GM12875 (cell line): ENCODE data around the gene TAF11L2.
"Not testable (repeated sequence)": the region's sequence is repeated elsewhere in the genome, so short reads cannot be mapped to it uniquely, and the experiment has no call there.

ENCODE experiments used
- H3K4me3 ChIP-seq: one replicate; pipeline ENCODE4 v1.5.1; 2011; ENCODE audit warnings: low read depth, low read length, control low read depth
- CTCF ChIP-seq: IDR thresholded peaks from 2 replicates; pipeline ENCODE4 v1.5.1; 2011; ENCODE audit warnings: low read depth, mild to moderate bottlenecking, control low read depth, inconsistent platforms, low read length, moderate library complexity, borderline replicate concordance; ENCODE audit not compliant: insufficient read depth

Gene TAF11L2

DNA sequence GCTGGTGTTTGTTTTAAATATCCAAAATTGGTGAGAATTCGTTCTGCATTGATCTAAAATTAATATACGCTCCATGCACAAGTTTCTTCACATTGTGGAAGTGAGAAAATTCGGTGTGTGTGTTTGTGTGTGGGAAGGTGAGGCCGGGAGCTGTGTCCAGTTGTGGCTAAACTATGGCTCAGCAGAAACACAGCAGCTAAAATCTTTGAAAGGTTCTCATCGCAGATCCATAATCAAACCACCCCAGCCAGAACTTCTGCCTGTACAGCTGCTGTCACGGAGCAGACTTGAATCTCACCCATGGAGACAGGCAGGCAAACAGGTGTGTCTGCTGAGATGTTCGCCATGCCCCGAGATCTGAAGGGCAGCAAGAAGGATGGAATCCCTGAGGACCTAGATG, at the start of gene TAF11L2:
TSS of gene TAF11L2 (plus strand) at position 301 of the 400 bp plus-strand sequence.
- not testable (repeated sequence) for H3K4me3 ChIP-seq

DNA sequence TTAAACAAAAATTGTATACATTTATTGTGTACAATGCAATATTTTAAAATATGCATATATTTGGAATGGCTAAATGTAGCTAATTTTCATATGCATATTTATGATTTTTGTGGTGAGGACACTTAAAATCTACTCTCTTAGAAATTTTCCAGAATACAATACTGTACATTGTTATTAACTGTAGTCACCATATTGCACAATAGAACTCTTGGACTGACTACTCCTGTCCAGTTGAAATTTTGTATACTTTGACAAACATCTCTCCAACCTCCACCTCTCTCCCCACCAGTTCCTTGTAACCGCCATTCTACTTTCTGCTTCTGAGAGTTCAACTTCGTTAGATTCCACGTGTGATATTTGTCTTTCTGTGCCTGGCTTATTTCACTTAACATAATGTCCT, 49.2 kb upstream of the TAF11L2 start:
- H3K4me3 ChIP-seq: no peak overlapping the region
- no peak for TF ChIP-seq CTCF

GRCh38 chr5:17452936-17453335, 45.1 kb upstream of the TAF11L2 start:
- no peak overlapping the region for H3K4me3 ChIP-seq
- no peak for TF ChIP-seq CTCF

GRCh38 chr5:17455942-17456341, 42.1 kb upstream of the TAF11L2 start:
- no peak for TF ChIP-seq CTCF
- no peak overlapping the region for H3K4me3 ChIP-seq

DNA sequence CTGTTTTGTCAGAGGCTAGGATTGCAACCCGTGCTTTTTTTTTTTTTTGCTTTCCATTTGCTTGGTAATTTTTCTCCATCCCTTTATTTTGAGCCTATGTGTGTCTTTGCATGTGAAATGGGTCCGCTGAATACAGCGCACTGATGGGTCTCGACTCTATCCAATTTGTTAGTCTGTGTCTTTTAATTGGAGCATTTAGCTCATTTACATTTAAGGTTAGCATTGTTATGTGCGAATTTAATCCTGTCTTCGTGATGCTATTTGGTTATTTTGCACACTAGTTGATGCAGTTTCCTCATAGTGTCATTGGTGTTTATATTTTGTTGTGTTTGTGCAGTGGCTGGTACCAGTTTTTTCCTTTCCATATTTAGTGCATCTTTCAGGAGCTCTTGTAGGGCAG, 36.2 kb upstream of the TAF11L2 start:
- TF ChIP-seq CTCF: no peak
- H3K4me3 ChIP-seq: no peak overlapping the region

DNA sequence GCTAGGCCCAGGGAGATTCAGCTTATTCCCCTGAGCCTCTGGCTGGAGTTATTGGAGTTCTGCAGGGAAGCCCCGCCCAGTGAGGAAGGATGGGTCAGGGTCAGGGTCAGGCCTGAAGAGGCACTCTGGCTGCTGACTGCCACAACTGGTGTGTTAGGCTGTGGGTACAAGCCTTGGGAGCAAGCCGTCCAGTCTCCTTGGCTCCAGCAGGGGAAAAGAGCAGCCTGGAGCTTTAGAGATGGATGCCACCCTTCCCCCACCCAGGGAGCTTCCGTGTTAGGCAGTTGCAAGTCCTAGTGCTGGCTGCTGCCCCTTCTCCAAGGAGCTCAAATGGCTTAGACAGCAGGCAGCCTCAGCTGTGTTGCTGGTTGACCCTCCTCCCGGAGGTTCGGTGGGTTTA, 34.4 kb upstream of the TAF11L2 start:
- TF ChIP-seq CTCF: no peak
- H3K4me3 ChIP-seq: no peak overlapping the region

DNA sequence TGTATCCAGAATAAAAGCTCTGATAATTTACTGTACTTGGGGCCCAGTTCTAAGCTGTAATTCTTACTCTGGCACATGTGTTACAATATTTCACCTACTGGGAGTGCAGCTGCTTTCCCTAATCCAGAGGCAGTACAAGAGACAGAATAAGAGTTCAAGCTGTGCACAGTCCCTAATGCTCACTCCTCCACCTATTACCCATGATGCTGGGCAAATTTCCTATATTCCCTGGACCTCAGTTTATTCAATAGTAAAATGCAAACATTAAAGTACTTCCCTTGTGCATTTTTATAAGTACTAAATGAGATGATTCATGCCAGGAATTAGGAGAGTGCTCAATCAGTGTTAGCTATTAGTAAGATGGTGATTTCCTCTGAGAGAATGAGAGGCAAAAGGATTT, 28.0 kb upstream of the TAF11L2 start:
- H3K4me3 ChIP-seq: no peak overlapping the region
- no peak for TF ChIP-seq CTCF

DNA sequence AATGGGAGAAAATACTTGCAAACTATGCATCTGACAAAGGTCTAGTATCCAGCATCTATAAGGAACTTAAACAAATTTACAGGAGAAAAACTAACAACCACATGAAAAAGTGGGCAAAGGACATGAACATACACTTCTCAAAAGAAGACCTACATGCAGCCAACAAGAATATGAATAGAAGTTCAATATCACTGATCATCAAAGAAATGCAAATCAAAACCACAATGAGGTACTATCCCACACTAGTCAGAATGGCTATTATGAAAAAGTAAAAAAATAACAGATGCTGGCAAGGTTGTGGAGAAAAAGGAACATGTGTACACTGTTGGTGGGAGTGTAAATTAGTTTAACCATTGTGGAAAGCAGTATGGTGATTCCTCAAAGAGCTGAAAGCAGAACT, 23.0 kb upstream of the TAF11L2 start:
- not testable (repeated sequence) for H3K4me3 ChIP-seq
